Fibroblast of villous mesenchyme (primary cell): ENCODE data around the gene INPP5J. TPM values are rescaled to one million over a fixed set of nuclear protein-coding genes. Genes with fewer than 3 reads are reported as not detected.

ENCODE experiments used
- DNase-seq: peaks from one replicate; pipeline ENCODE4 v3.0.0-alpha.2; 2010; ENCODE audit warnings: low read depth
- H3K4me3 ChIP-seq: 2 replicates; pipeline ENCODE4 v1.5.1; 2011; ENCODE audit warnings: low read depth, mild to moderate bottlenecking, low read length
- CTCF ChIP-seq: IDR thresholded peaks from 2 replicates; pipeline ENCODE4 v1.5.1; 2012; ENCODE audit warnings: low read depth, mild to moderate bottlenecking, low read length; ENCODE audit not compliant: insufficient read depth
- total RNA-seq: library from RNA; depleted of rRNA; stranded (reverse); fragments of >200 nt; gene quantifications from 2 replicates; pipeline ENCODE4 v1.2.3, GENCODE V29; 2012

INPP5J gene
- total RNA-seq, 1 donor, result 0.43 TPM

- DNase-seq, result no peak
- no peak for TF ChIP-seq CTCF
- no peak overlapping the region for H3K4me3 ChIP-seq
Measured at GRCh38 chr22:31099386-31099785, 23.4 kb upstream of the INPP5J start.

- TF ChIP-seq CTCF, result no peak
- DNase-seq, result no peak
- no peak overlapping the region for H3K4me3 ChIP-seq
Measured at GRCh38 chr22:31099841-31100761, 22.7 kb upstream of the INPP5J start.

- no peak for TF ChIP-seq CTCF
- no peak for DNase-seq
Measured at GRCh38 chr22:31100762-31101525, 21.8 kb upstream of the INPP5J start.

GRCh38 chr22:31102441-31103081 is 20.2 kb upstream of the INPP5J start:
- H3K4me3 ChIP-seq, result no peak overlapping the region
- DNase-seq, result peak; percentile 99
- no peak for TF ChIP-seq CTCF

More at GRCh38 chr22:31100762-31101525, 21.8 kb upstream of the INPP5J start:
- H3K4me3 ChIP-seq, result no peak overlapping the region

- TF ChIP-seq CTCF, result no peak
- H3K4me3 ChIP-seq, result no peak overlapping the region
- DNase-seq, result no peak
Measured at GRCh38 chr22:31103111-31103510, 19.7 kb upstream of the INPP5J start.

GRCh38 chr22:31103899-31104694 is 18.7 kb upstream of the INPP5J start:
- no peak for TF ChIP-seq CTCF
- H3K4me3 ChIP-seq, result no peak overlapping the region
- DNase-seq, result no peak
